Measurements from ENCODE around the gene SLC25A11.

Gene SLC25A11

GRCh38 chr17:4950746-4951204, 10.9 kb upstream of the SLC25A11 start, which contains the start of gene ENO3:
Gene ENO3, plus strand, starts transcription at chr17:4951119. Its CDS starts 711 bp downstream, at chr17:4951830.
- peaks cover 8% of the 10 kb centered on the region for H3K36me3 Mint-ChIP-seq
- no peaks in the 10 kb centered on the region for H3K9me3 Mint-ChIP-seq (ENCODE audit: low read depth)

GRCh38 chr17:4950075-4950745, 10.4 kb upstream of the SLC25A11 start:
- Mint-ChIP-seq H3K9me3 (ENCODE audit: low read depth) (no peaks in the 10 kb centered on the region), H3K4me3 (peak overlapping the region; percentile 88), H3K36me3 (peaks cover 13% of the 10 kb centered on the region), H3K27me3 (no peaks in the 10 kb centered on the region), H3K27ac (peak overlapping the region; percentile 97), H3K4me1 (ENCODE audit: low read depth) (peaks cover 16% of the 10 kb centered on the region)

More at GRCh38 chr17:4950746-4951204, 10.9 kb upstream of the SLC25A11 start, which contains the start of gene ENO3:
- no peaks in the 10 kb centered on the region for H3K27me3 Mint-ChIP-seq
- H3K4me1 Mint-ChIP-seq (ENCODE audit: low read depth): peaks cover 11% of the 10 kb centered on the region
- peak within 1 kb of the TSS; percentile 97 for H3K27ac Mint-ChIP-seq
- peak within 1 kb of the TSS; percentile 88 for H3K4me3 Mint-ChIP-seq

DNA sequence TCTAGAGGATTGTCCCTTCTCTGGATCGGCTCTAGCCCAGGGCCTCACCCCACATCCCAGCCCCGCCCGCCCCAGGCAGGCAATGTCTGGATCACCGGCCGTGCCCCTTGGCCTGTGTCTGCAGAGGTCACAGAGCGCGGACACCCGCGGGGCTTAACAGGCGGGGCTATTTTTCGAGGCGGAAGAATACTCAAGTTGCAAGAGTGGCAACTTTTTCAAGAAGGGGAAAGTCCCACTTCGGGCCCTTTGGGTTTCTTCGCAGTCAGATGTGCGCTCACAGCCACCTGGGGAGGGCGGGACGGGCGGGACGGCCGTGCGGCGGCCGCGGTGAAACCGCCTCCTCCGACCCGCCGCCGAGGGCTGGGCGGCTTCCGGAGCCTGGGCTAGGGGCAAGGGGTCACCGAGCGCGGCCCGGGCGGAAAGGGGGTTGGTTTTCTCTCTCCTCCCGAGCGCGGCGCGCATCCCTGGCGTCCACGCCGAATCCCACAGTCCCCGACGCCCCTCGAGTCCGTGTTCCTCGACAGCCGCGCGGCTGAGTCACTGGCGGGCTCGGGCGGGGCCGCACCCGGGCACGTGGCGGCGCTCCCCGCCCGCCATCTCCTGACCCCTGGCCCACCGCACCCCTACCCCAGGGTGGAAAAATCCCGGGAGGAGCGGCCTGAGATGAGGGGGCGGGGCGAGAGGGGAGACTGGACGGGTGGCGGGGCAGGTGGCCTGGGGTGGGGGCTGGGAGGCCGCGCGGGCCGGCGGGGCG, 9.7 kb upstream of the SLC25A11 start:
- Mint-ChIP-seq H3K27ac (peak overlapping the region; percentile 88), H3K4me3 (peak overlapping the region; percentile 97), H3K27me3 (no peaks in the 10 kb centered on the region), H3K9me3 (ENCODE audit: low read depth) (no peaks in the 10 kb centered on the region), H3K4me1 (ENCODE audit: low read depth) (peaks cover 24% of the 10 kb centered on the region), H3K36me3 (peaks cover 15% of the 10 kb centered on the region)

DNA sequence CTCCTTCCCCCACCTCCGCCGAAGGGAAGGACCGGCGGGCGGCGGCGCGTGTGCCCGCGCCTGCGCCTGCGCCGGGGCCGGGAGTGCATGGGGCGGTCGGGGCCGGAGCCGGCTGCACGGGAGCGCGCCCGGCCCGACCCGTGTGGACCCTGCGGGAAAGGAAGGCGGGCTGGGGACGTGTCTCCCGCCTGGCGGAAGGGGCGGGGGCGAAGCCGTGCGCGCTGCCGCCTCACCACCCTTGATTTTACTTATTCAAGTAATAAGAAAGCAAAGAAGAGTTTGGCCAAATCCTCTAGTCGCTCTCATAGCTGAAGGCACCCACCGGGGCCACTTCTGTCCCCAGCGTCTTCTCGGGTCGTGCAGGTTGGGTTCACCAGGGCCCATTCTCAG, 9.1 kb upstream of the SLC25A11 start:
- Mint-ChIP-seq H3K36me3 (peaks cover 15% of the 10 kb centered on the region), H3K9me3 (ENCODE audit: low read depth) (no peaks in the 10 kb centered on the region), H3K4me1 (ENCODE audit: low read depth) (peaks cover 29% of the 10 kb centered on the region), H3K4me3 (peak overlapping the region; percentile 97), H3K27ac (peak overlapping the region; percentile 100), H3K27me3 (no peaks in the 10 kb centered on the region)

DNA sequence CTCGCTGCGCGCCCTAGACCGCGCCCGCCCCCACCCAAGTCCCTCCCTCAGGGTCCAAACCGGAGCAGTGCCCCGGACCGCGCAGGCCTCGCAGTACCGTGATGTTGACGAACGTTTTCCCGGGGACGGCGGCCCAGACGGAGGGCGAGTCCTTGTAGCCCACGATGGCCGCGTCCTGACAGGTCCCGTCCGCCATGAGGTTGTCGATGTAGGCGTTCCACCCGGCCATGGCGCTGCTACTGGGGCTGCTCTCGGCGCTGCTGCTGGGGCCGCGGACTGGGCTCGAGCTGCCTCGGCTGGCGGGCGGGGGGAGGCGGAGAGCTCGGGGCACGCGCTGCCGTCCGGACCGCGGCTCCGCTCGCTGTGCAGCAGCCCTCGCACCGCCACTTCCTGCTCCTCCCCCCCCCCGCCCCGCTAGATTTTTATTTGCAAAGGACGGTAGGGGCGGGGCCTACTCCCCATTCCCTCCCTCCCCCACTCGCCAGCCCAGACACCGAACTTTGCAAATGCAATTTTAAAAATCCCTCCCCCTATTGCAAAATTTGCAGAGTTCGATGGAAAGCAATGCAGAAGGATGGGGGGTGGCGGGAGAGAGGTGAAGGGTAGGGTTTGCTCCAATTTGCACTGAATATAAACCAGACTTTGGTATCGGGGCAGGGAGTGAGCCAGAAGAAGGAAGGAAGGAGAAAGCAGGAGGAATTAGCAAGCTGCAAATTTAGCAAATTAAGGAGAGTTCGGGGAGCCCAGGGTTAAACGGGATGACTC, 8.5 kb upstream of the SLC25A11 start, which contains the start of gene PFN1:
Gene PFN1, minus strand, starts transcription at position 365 of the 765 bp plus-strand sequence. Its CDS starts 136 bp downstream, at position 229.
- Mint-ChIP-seq H3K4me1 (ENCODE audit: low read depth) (peaks cover 34% of the 10 kb centered on the region), H3K36me3 (peaks cover 15% of the 10 kb centered on the region), H3K4me3 (peak within 1 kb of the TSS; percentile 97), H3K9me3 (ENCODE audit: low read depth) (no peaks in the 10 kb centered on the region), H3K27ac (peak within 1 kb of the TSS; percentile 100), H3K27me3 (no peaks in the 10 kb centered on the region)

GRCh38 chr17:4947411-4948165, 7.7 kb upstream of the SLC25A11 start:
- peaks cover 18% of the 10 kb centered on the region for H3K36me3 Mint-ChIP-seq
- peak overlapping the region; percentile 97 for H3K4me3 Mint-ChIP-seq
- H3K4me1 Mint-ChIP-seq (ENCODE audit: low read depth): peaks cover 41% of the 10 kb centered on the region
- H3K9me3 Mint-ChIP-seq (ENCODE audit: low read depth): no peaks in the 10 kb centered on the region
- no peaks in the 10 kb centered on the region for H3K27me3 Mint-ChIP-seq
- H3K27ac Mint-ChIP-seq: peak overlapping the region; percentile 96

DNA sequence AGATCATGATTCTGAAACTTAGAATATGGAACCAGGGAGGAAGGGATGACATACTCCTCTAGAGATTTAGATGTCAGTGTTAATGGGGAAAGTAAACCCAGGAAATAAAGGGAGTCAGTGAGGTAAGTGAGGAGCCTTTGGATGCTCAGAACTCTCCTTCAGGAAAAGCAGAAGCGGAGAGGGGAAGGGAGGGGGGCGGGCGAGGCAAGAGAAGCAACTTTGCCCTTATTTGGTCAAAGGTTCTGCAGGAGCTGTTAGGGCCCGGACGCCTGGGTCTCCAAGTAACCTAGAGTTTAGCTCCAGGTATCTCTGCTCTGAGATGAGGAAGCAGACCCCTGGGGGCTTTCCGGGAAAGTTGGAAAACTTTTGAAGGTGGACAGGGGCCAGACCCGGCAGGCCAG, 7.2 kb upstream of the SLC25A11 start:
- peak overlapping the region; percentile 89 for H3K27ac Mint-ChIP-seq
- peaks cover 47% of the 10 kb centered on the region for H3K4me1 Mint-ChIP-seq (ENCODE audit: low read depth)
- peaks cover 18% of the 10 kb centered on the region for H3K36me3 Mint-ChIP-seq
- no peaks in the 10 kb centered on the region for H3K9me3 Mint-ChIP-seq (ENCODE audit: low read depth)
- peak overlapping the region; percentile 97 for H3K4me3 Mint-ChIP-seq
- H3K27me3 Mint-ChIP-seq: no peaks in the 10 kb centered on the region

DNA sequence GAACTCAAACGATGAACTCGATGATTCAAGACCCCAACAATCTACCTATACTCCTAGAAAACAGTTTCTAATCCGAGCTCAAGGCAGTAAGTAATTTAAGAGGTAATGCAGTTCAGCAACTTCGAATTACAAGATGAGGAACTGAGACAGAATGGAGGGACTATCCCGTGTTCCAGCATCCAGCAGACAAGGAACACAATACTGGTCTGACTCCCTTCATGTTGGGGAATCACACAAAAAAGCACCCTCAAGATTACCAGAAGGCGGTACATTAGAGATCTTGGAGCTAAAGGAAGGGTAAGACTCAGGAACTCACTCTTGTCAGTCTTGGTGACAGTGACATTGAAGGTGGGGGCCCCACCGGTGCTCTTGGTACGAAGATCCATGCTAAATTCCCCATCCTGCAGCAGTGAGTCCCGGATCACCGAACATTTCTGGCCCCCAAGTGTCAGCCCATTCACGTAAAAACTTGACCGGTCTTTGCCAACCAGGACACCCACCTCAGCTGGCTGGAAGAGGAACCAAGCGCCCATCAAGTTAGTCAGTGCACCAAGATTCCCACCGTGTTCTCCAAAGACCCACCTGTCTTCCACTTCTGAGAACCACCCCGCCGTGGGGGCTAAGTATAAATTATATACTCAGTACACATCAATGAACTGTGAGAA, 6.6 kb upstream of the SLC25A11 start:
- H3K4me1 Mint-ChIP-seq (ENCODE audit: low read depth): peaks cover 52% of the 10 kb centered on the region
- H3K9me3 Mint-ChIP-seq (ENCODE audit: low read depth): no peaks in the 10 kb centered on the region
- peak overlapping the region; percentile 89 for H3K27ac Mint-ChIP-seq
- no peaks in the 10 kb centered on the region for H3K27me3 Mint-ChIP-seq
- peak overlapping the region; percentile 97 for H3K4me3 Mint-ChIP-seq
- H3K36me3 Mint-ChIP-seq: peaks cover 22% of the 10 kb centered on the region

- Mint-ChIP-seq H3K27me3 (no peaks in the 10 kb centered on the region), H3K4me1 (ENCODE audit: low read depth) (peaks cover 53% of the 10 kb centered on the region), H3K36me3 (peaks cover 22% of the 10 kb centered on the region), H3K9me3 (ENCODE audit: low read depth) (no peaks in the 10 kb centered on the region), H3K27ac (peak overlapping the region; percentile 99), H3K4me3 (peak overlapping the region; percentile 97)
Measured at GRCh38 chr17:4945944-4946280, 6.1 kb upstream of the SLC25A11 start.

DNA sequence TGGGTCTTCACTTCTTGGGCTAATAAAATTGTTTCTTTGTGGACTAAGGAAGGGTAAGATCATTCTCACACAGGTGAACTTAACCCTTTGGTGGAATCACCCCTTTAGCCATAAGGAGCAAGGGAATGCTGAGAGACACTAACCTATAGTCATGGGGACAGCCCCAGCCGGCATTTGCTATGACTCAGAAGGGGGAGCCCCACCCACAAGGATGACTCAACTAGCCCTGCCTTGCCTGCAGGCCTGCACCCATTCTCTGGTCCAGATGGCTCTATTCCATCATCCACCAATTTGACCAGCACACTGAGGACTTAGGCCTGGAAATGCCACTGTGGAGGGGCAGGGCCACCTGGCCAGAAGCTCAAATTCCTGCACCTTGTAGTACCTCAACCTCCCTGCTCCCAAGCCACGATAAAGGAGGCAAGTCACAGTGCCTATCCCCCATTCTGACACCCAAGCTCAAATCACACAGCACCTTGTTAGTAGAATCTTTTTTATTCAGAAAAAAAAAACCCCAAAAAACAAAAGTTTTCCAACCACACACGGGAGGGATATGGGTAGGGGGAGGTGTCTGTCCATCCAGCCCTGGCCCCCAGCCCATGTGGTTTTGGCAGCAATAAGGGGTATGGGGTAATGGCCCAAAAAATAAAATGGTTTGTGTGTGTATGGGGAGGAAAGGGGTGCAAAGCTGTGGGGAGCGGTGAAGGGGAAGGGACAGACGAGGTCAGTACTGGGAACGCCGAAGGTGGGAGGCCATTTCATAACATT, 5.5 kb upstream of the SLC25A11 start:
- Mint-ChIP-seq H3K4me1 (ENCODE audit: low read depth) (peaks cover 50% of the 10 kb centered on the region), H3K27ac (peak overlapping the region; percentile 99), H3K9me3 (ENCODE audit: low read depth) (no peaks in the 10 kb centered on the region), H3K4me3 (peak overlapping the region; percentile 97), H3K36me3 (peaks cover 22% of the 10 kb centered on the region), H3K27me3 (no peaks in the 10 kb centered on the region)

DNA sequence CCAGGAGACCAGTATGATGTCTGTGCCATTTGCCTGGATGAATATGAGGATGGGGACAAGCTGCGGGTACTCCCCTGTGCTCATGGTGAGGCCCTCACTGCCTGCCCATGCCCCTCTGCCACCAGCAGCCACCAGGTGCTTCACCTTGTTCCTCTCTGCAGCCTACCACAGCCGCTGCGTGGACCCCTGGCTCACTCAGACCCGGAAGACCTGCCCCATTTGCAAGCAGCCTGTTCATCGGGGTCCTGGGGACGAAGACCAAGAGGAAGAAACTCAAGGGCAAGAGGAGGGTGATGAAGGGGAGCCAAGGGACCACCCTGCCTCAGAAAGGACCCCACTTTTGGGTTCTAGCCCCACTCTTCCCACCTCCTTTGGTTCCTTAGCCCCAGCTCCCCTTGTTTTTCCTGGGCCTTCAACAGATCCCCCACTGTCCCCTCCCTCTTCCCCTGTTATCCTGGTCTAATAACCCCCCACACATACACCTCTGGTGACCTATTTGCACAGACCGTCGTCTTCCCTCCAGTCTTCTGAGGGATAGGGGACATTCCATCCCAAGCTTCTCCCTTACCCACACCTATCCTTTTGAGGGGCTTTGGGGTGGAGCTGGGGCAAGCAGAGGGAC, 4.8 kb upstream of the SLC25A11 start:
- peak overlapping the region; percentile 97 for H3K4me3 Mint-ChIP-seq
- H3K4me1 Mint-ChIP-seq (ENCODE audit: low read depth): peaks cover 50% of the 10 kb centered on the region
- H3K27ac Mint-ChIP-seq: peak overlapping the region; percentile 99
- no peaks in the 10 kb centered on the region for H3K27me3 Mint-ChIP-seq
- H3K9me3 Mint-ChIP-seq (ENCODE audit: low read depth): no peaks in the 10 kb centered on the region
- H3K36me3 Mint-ChIP-seq: peaks cover 22% of the 10 kb centered on the region

- H3K4me3 Mint-ChIP-seq: peak overlapping the region; percentile 97
- no peaks in the 10 kb centered on the region for H3K9me3 Mint-ChIP-seq (ENCODE audit: low read depth)
- no peaks in the 10 kb centered on the region for H3K27me3 Mint-ChIP-seq
- peaks cover 22% of the 10 kb centered on the region for H3K36me3 Mint-ChIP-seq
- peaks cover 52% of the 10 kb centered on the region for H3K4me1 Mint-ChIP-seq (ENCODE audit: low read depth)
- peak overlapping the region; percentile 99 for H3K27ac Mint-ChIP-seq
Measured at GRCh38 chr17:4944163-4944553, 4.3 kb upstream of the SLC25A11 start.

Measured in activated naive CD8-positive, alpha-beta T cell (primary cell).